Stimulated activated CD4-positive, alpha-beta T cell treated with anti-CD3 and anti-CD28 coated beads, Interleukin-2, amount 100 ng/mL, for 24 hours (primary cell): ENCODE data around the gene AHNAK.
"Not testable (repeated sequence)": the region's sequence is repeated elsewhere in the genome, so short reads cannot be mapped to it uniquely, and the experiment has no call there.

Experiments used
- DNase-seq, 2 donors: peaks; one replicate each; pipeline ENCODE4 v3.0.0-alpha.2; 2020

AHNAK gene, protein sequence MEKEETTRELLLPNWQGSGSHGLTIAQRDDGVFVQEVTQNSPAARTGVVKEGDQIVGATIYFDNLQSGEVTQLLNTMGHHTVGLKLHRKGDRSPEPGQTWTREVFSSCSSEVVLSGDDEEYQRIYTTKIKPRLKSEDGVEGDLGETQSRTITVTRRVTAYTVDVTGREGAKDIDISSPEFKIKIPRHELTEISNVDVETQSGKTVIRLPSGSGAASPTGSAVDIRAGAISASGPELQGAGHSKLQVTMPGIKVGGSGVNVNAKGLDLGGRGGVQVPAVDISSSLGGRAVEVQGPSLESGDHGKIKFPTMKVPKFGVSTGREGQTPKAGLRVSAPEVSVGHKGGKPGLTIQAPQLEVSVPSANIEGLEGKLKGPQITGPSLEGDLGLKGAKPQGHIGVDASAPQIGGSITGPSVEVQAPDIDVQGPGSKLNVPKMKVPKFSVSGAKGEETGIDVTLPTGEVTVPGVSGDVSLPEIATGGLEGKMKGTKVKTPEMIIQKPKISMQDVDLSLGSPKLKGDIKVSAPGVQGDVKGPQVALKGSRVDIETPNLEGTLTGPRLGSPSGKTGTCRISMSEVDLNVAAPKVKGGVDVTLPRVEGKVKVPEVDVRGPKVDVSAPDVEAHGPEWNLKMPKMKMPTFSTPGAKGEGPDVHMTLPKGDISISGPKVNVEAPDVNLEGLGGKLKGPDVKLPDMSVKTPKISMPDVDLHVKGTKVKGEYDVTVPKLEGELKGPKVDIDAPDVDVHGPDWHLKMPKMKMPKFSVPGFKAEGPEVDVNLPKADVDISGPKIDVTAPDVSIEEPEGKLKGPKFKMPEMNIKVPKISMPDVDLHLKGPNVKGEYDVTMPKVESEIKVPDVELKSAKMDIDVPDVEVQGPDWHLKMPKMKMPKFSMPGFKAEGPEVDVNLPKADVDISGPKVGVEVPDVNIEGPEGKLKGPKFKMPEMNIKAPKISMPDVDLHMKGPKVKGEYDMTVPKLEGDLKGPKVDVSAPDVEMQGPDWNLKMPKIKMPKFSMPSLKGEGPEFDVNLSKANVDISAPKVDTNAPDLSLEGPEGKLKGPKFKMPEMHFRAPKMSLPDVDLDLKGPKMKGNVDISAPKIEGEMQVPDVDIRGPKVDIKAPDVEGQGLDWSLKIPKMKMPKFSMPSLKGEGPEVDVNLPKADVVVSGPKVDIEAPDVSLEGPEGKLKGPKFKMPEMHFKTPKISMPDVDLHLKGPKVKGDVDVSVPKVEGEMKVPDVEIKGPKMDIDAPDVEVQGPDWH (N-terminal part only)

DNA sequence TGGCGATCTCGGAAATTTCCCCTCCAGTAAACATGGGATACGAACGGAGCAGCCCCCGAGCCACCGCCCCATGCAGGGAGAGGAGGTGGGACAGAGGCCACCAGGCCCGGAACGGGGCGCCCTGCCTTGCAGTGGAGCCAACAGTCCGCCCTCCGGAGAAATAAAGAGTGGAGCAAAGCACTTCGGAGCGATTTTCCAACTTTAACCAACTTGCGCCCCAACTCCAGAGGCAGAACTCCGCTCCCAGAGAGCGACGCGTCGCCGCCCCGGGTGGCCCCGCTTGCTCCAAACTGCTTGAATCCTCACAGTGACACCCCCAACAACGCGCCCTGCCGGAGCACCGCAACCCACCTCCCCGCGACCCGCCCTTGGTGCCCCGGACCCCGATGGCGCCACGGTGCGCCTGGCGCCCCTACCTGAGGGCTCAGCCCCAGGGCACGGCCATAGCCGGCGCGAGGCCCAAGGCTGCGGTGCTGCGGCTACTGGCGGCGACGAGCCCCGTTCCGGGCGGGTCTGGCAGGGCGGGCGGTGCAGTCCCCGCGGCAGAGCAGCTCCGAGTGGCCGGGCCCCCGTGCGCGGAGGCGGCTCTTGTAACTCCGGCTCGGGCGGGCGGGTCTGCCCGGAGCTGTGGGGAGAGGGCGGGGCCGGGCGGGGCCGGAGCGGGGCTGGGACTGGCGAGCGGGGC, at the start of gene AHNAK:
AHNAK (minus strand) TSS at position 563 of the 685 bp plus-strand sequence. CDS start 10,708 bp downstream, outside the sequence.
- DNase-seq, result peak; percentile 70 to 76

DNA sequence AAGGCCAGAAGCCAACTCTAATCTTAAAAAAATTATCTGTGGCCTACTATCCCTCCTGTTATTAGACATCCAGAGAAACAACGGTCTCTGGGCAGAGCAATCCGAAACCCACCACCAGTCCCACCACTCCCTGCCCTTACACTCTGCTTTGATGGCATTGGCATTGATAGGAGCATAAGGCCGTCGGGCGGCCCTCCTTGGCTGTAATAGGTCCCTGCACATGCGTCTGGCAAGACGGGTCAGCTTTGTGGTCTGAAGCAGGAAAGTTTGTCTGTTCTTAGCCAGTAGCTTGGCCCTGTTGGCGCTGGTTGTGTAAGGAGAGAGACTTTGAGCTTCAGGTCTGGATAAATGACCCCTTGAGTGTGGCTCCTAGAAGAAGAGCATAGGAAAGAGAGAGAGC, 48.5 kb upstream of the AHNAK start:
- DNase-seq, result no peak

DNA sequence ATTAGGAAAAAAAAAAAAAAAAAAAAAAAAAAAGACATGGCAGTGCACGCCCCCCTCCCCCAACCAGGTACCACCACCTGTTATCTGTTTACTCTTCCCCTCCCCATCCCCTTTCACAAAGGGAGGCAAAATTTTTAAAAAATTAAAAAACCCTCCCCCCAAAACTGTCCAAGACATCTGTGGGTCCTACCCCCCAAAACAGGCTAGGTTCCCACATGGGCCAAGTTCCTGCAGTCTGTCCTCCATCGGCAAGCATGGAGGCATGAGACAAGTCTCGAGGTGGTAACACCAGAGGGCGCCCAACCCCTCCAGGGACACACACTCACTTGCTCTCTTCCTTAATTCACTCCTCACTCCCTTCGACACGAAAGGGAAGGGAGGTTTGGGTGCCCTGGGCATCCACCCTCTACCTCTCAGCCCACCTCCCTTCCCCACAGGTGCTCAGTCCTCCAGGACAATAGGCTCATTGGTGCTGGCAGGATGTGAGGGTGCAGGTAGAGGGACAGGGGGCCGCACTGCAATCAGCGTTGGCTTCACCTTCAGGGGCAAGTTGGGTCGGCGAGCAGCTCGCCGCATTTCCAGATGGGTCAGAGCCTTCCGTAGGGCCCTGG, 46.9 kb upstream of the AHNAK start:
- DNase-seq, result peak; percentile 82 to 83

DNA sequence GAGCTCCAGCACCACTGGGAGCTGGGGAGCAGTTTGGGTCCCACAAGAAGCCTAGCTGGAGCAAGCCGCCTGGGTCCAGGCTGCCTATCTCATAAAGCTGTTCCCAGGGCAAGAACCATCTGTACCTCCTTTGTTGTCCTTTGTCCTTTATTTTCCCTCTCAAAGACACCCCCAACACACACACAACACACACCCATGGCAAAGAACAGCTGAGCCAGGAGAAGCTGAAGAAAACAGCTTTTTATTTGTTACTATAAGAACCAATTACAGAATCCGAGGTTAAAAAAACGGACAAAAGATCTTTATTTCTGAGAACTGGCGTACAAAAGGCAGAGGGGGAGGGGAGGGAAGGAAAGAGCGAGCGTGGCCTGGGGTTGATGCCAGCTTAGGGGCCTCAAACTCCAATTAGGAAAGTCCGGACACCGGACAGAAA, 46.4 kb upstream of the AHNAK start:
- DNase-seq, result no peak

DNA sequence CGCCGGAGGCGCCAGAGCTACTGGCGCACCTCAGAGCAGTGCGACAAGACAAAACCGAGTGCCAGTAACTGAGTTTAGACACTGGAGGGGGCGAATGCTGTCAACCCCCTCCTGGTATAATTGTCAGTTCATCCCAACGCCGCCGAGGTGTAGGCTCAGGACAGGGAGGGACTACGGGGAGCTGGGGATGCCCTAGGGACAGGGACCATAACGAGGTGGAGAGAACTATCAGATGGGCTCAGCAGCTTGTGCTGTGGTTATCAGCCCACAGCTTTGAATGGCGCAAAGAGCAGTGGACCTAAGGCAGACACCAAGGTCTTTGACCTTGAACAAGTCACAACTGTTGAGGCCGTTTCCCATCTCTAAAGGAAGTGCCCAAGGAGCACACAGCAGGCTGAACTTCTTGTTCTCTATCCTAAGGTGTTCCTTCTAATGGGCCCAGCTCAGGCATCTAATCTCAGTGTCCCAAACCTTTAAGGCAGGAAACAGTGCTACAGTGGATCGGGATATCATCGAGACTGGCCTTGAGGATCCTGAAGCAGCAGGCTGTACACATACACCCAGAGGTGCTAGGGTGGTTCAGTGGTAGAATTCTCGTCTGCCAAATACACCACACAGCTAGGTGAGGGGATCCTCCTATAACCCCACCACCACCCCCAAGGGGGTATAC, 45.7 kb upstream of the AHNAK start:
- DNase-seq, result no peak

DNA sequence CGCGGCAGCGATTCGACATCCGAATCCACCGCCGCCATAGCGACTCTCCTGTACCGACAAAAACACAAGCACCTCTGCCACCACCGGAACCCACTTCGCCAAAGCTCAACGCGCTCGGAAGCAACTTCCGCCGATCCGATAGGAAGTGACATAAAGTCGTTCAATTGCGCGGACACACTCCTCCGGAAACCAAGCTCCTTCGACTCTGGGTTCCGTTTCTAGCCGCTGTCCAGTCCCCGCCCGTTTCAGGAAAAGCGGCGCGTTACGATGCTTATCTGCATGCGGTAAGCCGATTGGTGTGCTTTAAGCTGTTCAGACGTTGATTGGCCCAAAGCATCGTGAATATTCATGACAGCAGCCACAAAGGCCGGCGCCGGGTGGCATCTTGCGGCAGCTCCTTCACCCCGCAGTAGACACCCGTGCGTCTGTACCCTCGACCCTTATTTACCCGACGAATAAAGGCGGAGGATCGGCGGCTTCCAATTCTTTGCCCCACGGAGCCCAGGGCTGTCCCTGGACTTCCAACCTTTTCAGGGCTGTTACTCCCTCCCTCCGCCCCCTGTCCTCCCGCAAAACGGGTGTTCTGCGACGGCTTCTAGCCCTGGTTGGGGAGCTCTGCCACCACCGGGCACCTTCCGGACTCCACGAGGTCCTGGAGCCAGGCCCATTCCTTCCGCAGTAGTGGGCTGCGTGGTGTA, 45.0 kb upstream of the AHNAK start, which contains the start of gene TUT1:
TUT1 (minus strand) TSS at position 76 of the 698 bp plus-strand sequence; CDS start at position 38, 38 bp downstream.
- peak; percentile 93 to 94 for DNase-seq

DNA sequence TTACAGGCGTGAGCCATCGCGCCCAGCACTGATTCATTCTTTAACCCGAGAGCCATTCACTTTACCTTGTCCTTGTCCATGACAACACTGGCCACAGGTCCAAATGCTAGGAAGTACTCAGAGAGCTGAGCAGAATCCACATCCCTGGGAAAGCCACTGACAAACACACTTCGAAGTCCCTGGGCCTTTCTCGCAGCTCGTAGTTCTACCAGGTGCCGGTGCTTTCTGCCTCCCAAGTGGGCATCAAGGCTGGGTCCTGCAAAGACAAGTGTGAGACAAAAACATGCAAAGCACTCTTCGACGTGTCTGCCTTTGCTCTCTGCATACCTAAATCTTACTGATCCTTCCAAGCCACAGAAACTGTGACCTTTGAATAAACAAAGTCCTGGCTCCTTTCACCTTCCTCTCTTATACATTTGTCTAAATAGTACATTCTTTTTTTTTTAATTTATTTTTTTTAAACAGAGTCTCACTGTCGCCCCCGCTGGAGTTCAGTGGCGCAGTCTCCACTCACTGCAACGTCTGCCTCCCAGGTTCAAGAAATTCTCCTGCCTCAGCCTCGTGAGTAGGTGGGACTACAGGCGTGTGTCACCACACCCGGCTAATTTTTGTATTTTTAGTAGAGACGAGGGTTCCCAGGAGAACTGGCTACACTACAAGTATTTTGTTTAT, 42.5 kb upstream of the AHNAK start:
- DNase-seq, result peak in 1 of 2 donors; percentile 38

DNA sequence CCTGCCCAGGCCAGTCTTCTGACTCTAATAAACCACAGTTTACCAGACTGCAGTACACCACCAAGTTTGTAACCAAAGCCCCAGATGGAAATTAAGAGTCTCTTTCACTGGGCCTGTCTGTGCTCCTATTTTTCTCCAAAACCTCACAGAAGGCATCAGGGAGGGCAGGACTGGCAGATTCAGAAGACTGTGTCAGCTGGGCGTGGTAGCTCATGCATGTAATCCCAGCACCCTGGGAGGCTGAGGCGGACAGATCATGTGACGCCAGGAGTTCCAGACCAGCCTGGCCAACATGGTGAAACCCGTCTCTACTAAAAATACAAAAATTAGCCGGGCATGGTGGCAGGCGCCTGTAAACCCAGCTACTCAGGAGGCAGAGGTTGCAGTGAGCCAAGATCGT, 38.8 kb upstream of the AHNAK start:
- DNase-seq, result not testable (repeated sequence)

DNA sequence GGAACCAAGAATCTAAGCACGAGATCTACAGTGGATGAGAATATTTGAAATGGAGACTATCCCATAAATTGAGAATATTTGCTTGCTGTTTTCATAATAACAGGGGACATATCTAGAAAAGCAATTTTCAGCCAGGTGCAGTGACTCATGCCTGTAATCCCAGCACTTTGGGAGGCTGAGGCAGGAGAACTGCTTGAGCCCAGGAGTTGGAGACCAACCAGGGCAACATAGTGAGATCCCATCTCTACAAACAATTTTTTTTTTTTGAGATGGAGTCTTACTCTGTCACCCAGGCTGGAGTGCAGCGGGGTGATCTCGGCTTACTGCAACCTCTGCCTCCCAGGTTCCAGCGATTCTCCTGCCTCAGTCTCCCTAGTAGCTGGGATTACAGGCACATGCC, 35.1 kb upstream of the AHNAK start:
- not testable (repeated sequence) for DNase-seq

DNA sequence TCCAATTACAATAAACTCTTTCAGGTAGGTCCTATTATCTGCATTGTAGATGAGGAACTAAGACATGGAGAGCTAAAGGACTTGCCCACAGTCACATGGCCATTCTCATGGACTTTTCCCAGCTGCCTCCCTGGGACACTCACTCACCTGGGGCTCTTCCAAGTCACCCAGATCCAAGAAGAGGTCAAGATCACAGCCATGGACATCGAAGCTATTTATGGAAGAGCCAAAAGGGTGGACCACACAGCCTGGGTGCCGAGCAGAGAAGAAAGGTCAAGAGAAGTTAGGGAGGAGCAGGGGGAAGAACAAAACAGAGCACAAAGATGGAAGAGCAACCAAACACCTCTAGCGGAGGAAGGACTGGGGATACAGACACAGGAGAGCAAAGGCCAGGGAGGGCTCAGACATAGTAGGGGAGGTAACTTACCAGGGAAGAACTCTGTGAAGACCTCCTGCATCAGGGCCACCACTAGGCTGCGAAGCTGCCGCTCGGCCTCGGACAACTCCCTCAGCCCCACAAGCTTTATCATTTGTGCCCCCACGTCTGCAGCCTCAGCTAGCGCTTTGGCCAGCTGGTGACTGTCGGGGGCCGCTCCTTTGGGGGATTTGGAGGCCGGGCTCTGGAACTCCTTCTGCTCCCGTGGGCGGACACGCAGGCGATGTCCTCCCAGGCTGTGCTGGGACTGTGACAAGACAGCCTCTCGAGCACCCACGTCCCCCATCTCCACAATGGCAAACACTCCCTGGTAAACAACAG, 34.5 kb upstream of the AHNAK start:
- no peak for DNase-seq

DNA sequence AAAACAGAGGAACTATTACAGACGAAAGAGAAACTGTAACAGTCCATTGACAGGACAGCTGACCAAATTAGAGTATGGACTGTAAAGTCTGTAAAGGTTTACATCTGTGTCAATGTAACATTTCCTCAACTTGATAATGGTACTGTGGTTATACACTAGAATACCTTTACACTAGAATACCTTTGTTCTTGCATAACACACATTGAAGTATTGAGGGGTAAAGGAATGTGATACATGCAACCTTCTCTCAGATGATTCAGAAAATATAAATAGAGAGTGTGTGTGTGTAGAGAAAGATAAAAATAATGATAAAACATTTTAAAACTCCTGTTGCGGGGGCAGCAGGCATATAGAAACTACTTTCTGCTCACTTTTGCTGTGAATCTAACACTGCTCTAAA, 32.6 kb upstream of the AHNAK start:
- DNase-seq, result no peak

DNA sequence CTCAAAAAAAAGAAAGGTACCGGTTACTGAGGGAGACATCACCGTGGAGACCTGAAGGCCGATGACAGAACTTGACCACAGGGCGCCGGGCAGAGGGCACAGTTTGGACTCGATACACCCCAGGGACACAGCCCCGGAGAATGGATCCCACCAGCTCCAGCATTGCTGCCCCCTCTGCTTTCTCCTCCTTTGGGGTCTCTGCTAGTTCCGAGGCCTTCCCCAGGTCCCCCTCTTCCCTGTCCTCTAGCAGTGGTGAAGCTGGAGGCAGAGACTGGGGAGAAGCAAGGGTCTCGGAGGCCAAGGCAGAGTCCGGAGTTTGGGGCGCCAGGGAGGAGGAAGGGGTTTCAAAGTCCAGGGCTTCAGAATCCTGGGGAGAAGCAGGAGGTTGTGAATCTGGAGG, 31.9 kb upstream of the AHNAK start:
- DNase-seq, result no peak

DNA sequence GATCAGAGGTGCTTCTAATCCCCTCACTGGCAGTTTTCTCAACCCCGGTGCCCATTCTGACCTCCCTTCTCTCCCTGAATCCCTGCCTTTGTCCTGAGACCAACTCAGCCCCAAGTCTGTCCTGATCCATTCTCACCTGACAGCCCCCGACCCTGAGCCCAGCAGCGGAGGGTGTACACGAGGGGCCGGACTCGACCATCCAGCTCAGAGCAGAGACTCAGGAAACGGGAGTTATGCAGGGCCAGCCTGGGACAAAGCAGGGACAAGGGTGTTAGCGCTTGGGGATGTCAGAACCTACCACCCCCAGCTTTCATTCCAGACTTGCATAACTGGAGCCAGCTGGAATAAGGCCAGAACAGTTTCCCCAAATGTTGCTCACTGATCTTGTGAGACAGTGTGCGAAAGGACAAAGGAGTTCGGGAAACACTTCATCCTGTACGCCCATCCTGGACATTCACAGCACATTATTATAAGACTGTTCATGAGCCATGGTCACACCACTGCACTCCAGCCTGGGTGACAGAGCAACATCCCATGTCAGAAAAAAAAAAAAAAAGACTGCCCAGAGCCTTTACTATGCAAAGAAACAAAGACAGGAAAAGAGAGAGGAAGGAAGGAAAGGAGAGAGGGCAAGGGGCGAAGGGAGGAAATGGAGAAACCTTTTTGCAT, 30.6 kb upstream of the AHNAK start:
- DNase-seq, result no peak

DNA sequence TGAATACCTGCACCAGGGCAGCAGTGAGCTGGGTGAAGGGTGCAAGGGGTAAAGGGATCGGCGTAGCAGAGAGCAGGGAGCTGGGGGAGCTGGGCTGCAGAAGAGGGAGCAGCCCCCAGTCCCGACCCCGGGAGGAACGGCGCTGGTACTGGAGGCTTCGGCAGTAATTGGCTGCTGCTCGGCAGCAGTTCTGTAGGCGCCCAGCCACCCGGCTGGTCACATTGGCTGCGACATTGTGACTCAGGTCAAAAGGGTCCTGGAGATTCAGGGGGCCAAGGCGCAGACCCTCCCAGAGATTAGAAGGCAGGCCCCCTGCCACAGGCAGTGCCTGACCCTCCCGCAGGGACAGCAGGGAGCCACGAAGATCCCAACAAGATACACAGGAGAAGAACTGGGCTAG, 29.2 kb upstream of the AHNAK start:
- no peak for DNase-seq

DNA sequence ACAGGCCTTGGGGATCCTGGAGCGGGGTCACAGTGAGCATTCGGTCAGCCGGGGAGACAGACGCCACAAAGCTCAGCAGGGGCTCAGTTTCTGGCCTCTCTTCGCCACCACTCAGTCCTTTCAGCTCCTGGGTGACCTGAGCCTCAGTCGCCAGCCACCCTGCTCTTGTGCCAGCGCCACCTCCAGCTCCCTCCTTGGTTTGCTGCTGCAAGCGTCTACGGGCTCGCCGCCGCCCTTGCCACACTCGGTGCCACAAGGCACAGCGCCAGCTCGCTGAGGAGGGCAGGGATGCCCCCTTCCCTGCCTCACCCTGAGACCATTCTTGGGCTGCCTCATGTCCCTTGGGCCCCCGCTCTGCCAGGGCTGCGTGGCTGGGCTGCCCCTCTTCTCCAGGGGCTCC, 28.6 kb upstream of the AHNAK start:
- no peak for DNase-seq

DNA sequence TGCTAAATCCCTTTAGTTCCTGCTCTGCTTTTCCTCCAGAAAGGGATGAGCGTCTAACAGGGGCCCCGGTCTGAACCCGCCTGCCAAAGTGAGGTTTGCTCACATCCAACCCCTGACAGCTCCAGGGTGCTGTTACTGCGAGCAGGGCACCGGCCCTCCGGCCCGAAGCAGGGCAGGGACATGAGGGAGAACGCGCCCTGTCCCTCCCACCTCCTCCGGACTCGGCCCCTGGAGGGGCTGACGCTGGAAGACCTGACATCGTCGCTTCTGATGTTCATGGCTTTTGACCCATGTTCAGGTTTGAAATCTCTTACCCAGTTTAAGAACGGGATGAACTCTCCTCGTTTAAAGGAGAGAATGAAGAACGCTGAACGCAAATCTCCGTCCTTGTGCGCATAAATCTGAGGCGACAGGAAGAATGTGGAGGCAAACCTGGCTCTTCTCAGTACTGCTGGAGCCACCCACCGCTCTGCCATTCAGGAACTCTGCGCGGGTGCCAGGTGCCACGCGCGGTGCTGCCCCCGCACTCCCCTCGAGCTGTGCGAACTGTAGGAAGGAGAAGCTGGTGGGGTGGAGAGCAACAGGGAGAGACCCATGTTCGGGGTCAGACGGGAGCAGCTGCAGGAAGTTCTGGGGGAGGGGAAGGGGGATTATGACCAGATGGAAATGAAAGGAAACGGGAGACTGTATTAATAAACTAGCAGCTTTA, 27.9 kb upstream of the AHNAK start:
- peak; percentile 28 to 48 for DNase-seq

DNA sequence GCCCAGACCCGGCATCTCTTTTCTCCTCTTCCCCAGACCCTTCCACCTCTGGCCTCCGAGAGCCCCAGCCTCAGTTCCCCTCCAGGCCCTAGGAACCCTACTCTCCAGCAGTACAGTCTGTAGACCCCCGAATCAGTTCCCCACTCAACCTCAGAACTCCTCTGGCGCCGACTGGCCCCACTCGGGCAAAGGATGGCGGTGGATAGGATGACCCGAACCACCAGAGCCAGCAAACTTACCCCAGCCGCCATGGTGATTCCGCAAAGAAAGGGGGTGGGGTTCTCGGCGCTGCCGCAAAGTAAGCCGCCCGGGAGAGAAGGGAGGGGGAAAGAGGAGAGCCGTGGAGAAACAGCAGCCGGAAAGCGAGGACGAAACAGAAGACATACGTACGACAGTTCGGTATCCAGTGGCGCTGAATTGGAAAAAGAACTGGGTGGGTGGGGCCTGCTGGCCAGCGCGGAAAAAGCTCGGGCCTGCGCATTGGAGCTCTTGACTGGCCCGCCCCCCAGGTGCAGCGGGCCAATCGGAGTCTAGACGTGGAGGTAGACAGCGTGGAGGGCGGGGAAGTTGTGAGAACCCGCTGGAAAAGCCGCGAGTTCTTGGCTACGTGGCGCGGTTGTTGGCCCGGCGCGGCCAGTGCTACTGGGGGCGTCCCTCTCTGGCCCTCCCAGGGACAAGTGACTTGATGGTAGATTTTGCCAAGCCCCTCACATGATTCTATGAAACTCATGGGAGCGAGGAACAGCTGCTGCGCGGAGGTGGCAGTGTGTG, 27.2 kb upstream of the AHNAK start, which contains the start of gene EEF1G:
EEF1G (minus strand) TSS at position 300 of the 771 bp plus-strand sequence; CDS start at position 251, 49 bp downstream.
- DNase-seq, result peak; percentile 97
